Stomach (tissue), 4 donors: Measurements from ENCODE around the gene SGMS2.

Experiments used
- CTCF ChIP-seq, 7 experiments: fragments of 450-650 bp in 4 of 7; fragments of 200-600 bp in 3 of 7; sonication (generic) in 3 of 7; IDR thresholded peaks; one replicate each; pipeline ENCODE4 v1.5.1; 2016 to 2019; ENCODE audit warnings: antibody characterized with exemption in 7 of 7, control low read depth in 2 of 7, mild to moderate bottlenecking in 1 of 7
- POLR2AphosphoS5 ChIP-seq, 3 donors: sonication (generic); formaldehyde crosslinking; IDR thresholded peaks; one replicate each; pipeline ENCODE4 v1.6.1; 2016; ENCODE audit warnings: antibody characterized with exemption in 3 of 3

- TF ChIP-seq CTCF (IDR thresholded peaks at IDR 0.05) = no peak
- no peak for TF ChIP-seq POLR2AphosphoS5 (IDR thresholded peaks at IDR 0.05)
These were observed 75.3 kb downstream of the SGMS2 start for GRCh38 chr4:107900067-107900466.
